Epithelial cell of proximal tubule (primary cell): Measurements from ENCODE around the gene MAPKAP1. TPM values are rescaled to one million over a fixed set of nuclear protein-coding genes. Genes with fewer than 3 reads are reported as not detected.

ENCODE experiments used
- DNase-seq: peaks from one replicate; pipeline ENCODE4 v3.0.0-alpha.2; 2011; ENCODE audit warnings: low read depth
- H3K4me3 ChIP-seq: 2 replicates; pipeline ENCODE4 v1.5.1; 2011; ENCODE audit warnings: low read depth, mild to moderate bottlenecking, low read length
- CTCF ChIP-seq: conservative IDR thresholded peaks from 2 replicates; pipeline ENCODE4 v1.5.1; 2012; ENCODE audit warnings: low read depth, mild to moderate bottlenecking, low read length
- total RNA-seq: library from RNA; depleted of rRNA; stranded (reverse); fragments of >200 nt; gene quantifications from 2 replicates; pipeline ENCODE4 v1.2.3, GENCODE V29; 2015

The MAPKAP1 gene
- total RNA-seq, 1 donor from 2014 or later = 100 TPM

DNA sequence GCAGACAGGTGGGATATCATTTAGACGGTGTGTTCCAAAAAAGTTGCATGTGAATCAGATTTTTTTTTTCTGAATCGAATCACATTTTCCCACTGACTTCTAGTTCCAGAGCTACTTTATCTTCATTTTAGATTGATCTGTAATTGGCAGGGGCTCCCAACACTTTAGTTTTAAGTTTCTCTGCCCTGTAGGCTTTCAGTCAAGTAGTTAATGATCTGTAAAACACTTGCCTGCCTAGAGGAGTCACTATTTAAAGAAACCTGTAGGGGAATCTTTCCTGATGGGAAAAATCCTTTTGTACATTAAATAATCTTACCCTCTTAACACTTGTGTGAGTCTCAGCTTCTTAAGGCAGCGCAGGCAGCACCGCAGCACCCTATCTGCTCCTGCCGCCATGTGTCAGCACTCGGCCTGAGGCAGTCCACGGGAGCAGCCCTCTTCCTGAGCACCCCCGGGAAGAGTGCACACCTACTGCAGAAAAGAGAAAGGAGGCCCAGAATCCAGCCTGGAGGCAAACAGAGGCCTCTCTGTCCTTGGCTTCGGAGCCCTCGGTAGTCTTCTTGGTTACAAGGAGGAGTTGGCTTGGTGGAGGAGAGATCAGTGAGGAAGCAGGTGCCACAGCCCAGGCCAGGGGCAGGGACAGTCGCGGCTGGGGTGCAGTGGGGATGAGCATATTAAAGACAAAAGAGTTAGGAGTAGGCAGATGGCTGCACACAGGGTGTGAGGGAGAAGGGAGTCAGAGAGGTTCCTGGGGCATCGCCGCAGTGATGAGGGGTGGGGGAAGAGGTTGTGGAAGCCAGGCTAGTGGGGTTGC lies 236.0 kb downstream of the MAPKAP1 start:
- H3K4me3 ChIP-seq = no peak overlapping the region
- no peak for TF ChIP-seq CTCF

DNA sequence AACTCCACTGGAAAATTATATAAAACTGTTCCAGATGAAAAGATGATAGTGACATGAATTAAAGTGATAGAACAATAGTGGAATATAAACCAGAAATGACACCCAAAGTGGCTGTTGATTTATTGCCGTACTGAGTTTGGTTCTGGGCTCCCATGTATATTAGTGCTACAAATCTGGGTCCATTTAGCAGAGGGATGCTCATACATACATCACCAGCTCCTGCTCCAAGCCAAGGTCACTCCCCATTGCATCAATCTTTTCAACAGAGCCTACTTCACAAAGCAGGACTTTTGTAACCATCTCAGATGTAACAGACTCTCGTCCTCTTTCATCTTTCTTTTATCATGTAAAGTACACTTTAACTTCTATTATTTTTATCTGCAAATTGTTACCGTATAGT lies 236.8 kb downstream of the MAPKAP1 start:
- TF ChIP-seq CTCF = no peak
- no peak for DNase-seq
- H3K4me3 ChIP-seq = no peak overlapping the region

More for the DNA sequence above, 236.0 kb downstream of the MAPKAP1 start:
- no peak for DNase-seq

DNA sequence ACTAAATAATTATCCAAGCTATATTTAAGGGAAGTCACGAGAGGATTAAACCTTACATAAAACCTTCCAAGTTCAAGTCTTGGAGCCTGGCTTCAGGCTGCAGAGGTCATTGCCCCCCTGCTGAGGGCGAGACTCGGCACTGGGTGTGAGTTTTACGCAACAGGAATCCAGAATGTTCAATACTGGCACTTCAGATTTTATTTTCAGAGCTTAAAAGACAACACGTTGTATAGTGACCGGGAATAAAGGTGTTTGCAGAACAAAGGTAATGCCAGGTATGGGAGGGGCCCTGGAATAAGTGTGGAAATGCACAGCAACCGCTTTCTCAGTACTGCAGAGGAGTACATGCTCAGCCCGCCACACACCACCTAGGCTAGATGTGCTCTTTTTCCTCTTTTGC lies 238.4 kb downstream of the MAPKAP1 start:
- no peak overlapping the region for H3K4me3 ChIP-seq
- DNase-seq = no peak
- TF ChIP-seq CTCF = no peak

DNA sequence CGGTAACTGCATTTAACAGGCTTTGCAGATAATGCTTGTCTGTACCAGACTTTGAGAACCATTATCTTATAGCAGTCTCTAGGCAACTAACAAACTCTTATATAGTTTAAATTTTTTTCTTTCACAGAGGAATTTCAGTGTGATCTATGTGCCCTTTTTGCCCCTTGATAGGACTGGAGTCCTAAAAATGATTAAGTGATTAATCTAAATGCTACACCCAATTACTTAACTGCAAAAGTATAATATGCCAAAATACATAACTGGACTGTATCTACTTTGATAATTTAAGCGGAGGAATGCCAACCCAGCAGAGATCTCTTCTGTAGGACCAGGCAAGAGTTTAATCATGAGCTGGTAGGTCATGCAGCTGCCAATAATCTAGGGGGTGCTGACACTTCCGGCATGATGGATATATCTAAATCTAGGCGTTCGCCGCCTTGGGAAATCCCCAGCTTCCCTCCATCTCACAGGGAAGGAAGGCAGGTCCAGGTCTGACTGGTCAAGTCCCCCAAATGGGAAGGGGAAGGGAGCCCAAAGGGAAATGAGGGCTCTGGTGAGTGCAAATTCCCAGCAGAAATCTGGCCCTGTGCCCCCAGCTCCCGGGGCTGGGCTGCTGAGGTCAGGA lies 239.8 kb downstream of the MAPKAP1 start:
- no peak overlapping the region for H3K4me3 ChIP-seq
- TF ChIP-seq CTCF = no peak
- no peak for DNase-seq

GRCh38 chr9:125466411-125466810 lies 240.6 kb downstream of the MAPKAP1 start:
- no peak for TF ChIP-seq CTCF
- no peak overlapping the region for H3K4me3 ChIP-seq
- DNase-seq = no peak

DNA sequence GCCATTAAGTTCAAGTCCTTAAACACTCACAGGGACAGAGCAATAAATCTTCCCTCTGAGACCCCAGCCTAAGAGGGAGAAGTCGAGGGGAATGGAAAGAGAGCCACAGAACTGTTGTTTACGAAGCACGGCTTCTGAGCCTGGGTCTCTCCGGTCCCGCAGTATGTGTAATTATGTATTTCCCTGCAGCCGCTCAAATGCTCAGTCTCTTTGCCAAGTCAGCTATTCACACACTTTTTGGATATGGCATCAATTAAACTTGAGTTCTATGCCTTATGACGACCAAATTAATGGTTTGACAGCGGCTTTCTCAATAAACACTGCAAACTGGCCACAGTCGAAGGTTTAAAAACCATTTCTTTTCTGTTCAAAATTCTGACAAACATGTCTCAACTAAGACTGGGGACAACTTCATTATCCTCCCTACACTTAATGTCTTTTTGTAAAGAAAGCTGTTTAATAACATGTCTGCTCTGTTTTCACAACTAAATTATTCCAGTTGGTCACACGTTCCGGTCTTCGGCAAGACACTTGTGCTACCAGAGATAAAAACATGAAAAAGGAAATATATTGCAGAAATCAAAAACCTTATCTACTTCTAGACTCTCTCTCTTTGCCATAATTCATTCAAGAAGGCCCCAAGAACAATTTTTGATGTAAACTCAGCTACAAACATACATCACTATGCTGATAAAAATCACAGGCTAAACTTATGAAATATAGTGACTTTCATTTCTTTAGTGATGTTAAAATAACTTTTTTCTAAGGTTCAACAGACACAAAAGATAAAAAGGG lies 242.2 kb downstream of the MAPKAP1 start:
- no peak for DNase-seq
- no peak overlapping the region for H3K4me3 ChIP-seq
- no peak for TF ChIP-seq CTCF
